GM18868 (cell line): ENCODE results near the gene DUSP9.
"Not testable (repeated sequence)": the region's sequence is repeated elsewhere in the genome, so short reads cannot be mapped to it uniquely, and the experiment has no call there.

Source experiments
- ATAC-seq: cut with Tn5 transposase; IDR thresholded peaks from one replicate; pipeline ENCODE4 v1.9.1; 2021; ENCODE audit warnings: mild to moderate bottlenecking, moderate library complexity; ENCODE audit not compliant: unreplicated experiment

The DUSP9 gene

GRCh38 chrX:153689654-153690465 lies 42.9 kb downstream of the DUSP9 start:
- ATAC-seq: no peak

GRCh38 chrX:153690466-153690865 lies 43.5 kb downstream of the DUSP9 start:
- ATAC-seq: no peak

GRCh38 chrX:153691032-153691827 lies 44.2 kb downstream of the DUSP9 start:
- ATAC-seq: not testable (repeated sequence)

- no peak for ATAC-seq
Measured at GRCh38 chrX:153692003-153692402, 45.0 kb downstream of the DUSP9 start.

- no peak for ATAC-seq
Measured at GRCh38 chrX:153692611-153693156, 45.7 kb downstream of the DUSP9 start.

GRCh38 chrX:153693216-153694086 lies 46.4 kb downstream of the DUSP9 start:
- ATAC-seq: no peak

GRCh38 chrX:153694256-153694655 lies 47.3 kb downstream of the DUSP9 start:
- ATAC-seq: not testable (repeated sequence)

- ATAC-seq: no peak
Measured at GRCh38 chrX:153694687-153695270, 47.8 kb downstream of the DUSP9 start.

GRCh38 chrX:153696100-153696499 lies 49.1 kb downstream of the DUSP9 start:
- no peak for ATAC-seq

GRCh38 chrX:153696538-153696937 lies 49.5 kb downstream of the DUSP9 start:
- not testable (repeated sequence) for ATAC-seq

- ATAC-seq: not testable (repeated sequence)
Measured at GRCh38 chrX:153696986-153697722, 50.2 kb downstream of the DUSP9 start.

- ATAC-seq: no peak
Measured at GRCh38 chrX:153697924-153698865, 51.2 kb downstream of the DUSP9 start.

- not testable (repeated sequence) for ATAC-seq
Measured at GRCh38 chrX:153699210-153699783, 52.3 kb downstream of the DUSP9 start.

GRCh38 chrX:153699784-153700371 lies 52.9 kb downstream of the DUSP9 start:
- not testable (repeated sequence) for ATAC-seq

- no peak for ATAC-seq
Measured at GRCh38 chrX:153700376-153700945, 53.5 kb downstream of the DUSP9 start.
